AG10803 (cell line): ENCODE measurements around the gene COL6A2.
"Not testable (repeated sequence)": the region's sequence is repeated elsewhere in the genome, so short reads cannot be mapped to it uniquely, and the experiment has no call there.

Source experiments
- DNase-seq: peaks from one replicate; pipeline ENCODE4 v3.0.0; 2010; ENCODE audit warnings: low read depth
- H3K4me3 ChIP-seq: 2 replicates; pipeline ENCODE4 v1.5.1; 2011; ENCODE audit warnings: mild to moderate bottlenecking, low read length, control low read depth
- CTCF ChIP-seq: conservative IDR thresholded peaks from 2 replicates; pipeline ENCODE4 v1.5.1; 2011; ENCODE audit warnings: mild to moderate bottlenecking, low read length, control low read depth, inconsistent platforms

The COL6A2 gene

GRCh38 chr21:46138383-46138970 is 40.6 kb downstream of the COL6A2 start:
- DNase-seq: no peak
- no peak overlapping the region for H3K4me3 ChIP-seq
- no peak for TF ChIP-seq CTCF

GRCh38 chr21:46139686-46140085 is 41.8 kb downstream of the COL6A2 start:
- TF ChIP-seq CTCF: no peak
- DNase-seq: no peak
- H3K4me3 ChIP-seq: no peak overlapping the region

GRCh38 chr21:46140352-46141003 is 42.6 kb downstream of the COL6A2 start:
- DNase-seq, H3K4me3 ChIP-seq: not testable (repeated sequence)

- DNase-seq: no peak
- no peak for TF ChIP-seq CTCF
- H3K4me3 ChIP-seq: no peak overlapping the region
Observed at GRCh38 chr21:46141767-46142581, 44.1 kb downstream of the COL6A2 start.

- H3K4me3 ChIP-seq: no peak overlapping the region
- TF ChIP-seq CTCF: no peak
- DNase-seq: no peak
Observed at GRCh38 chr21:46142582-46143473, 44.9 kb downstream of the COL6A2 start.

- no peak overlapping the region for H3K4me3 ChIP-seq
- no peak for DNase-seq
- no peak for TF ChIP-seq CTCF
Observed at GRCh38 chr21:46144464-46145070, 46.7 kb downstream of the COL6A2 start.
